HCT116 (cell line): ENCODE measurements around the gene ANO2. TPM values are rescaled to one million over a fixed set of nuclear protein-coding genes. Genes with fewer than 3 reads are reported as not detected.

ENCODE experiments used
- ATAC-seq: fragments of 200-7000 bp; cut with Tn5 transposase; 2 replicates; pipeline ENCODE4 v1.9.1; 2020; ENCODE audit warnings: mild to moderate bottlenecking, moderate library complexity
- BruUV-seq: library from RNA; stranded (reverse); fragments of 400-500 nt; replicated peaks from 2 replicates; lab custom pipeline; 2021; lab: Mats Ljungman, UMichigan
- CTCF ChIA-PET: fragments of 300-600 bp; sonication (Branson Sonifier 250); formaldehyde crosslinking; loops from one replicate; lab custom pipeline; 2021; ENCODE audit warnings: antibody characterized with exemption; lab: Charles Lee
- POLR2A ChIA-PET: fragments of 300-600, 350-600 bp; sonication (Branson Sonifier 250); formaldehyde crosslinking; loops from one replicate; lab custom pipeline; 2021; ENCODE audit warnings: antibody characterized with exemption; lab: Charles Lee
- RAD21 ChIA-PET, 2 experiments: fragments of 300-600 bp; sonication (Branson Sonifier 250); formaldehyde crosslinking; loops; one replicate each; lab custom pipeline; 2023; ENCODE audit warnings: low total read pairs in 2 of 2; ENCODE audit not compliant: uncharacterized antibody in 2 of 2, unreplicated experiment in 2 of 2, low non-redundant PET in 1 of 2; lab: Charles Lee
- DNase-seq: peaks from one replicate; pipeline ENCODE4 v3.0.0-alpha.2; 2010; ENCODE audit warnings: low read depth, low spot score
- H2AFZ ChIP-seq: fragments of 200-600 bp; shearing (Covaris generic), sonication (generic); 2 replicates; pipeline ENCODE4 v1.6.1; 2017; ENCODE audit warnings: low read depth, mixed run types, mixed read lengths, antibody characterized with exemption, low read length; ENCODE audit not compliant: poor library complexity, severe bottlenecking
- H3K27ac ChIP-seq: 2 replicates; pipeline ENCODE4 v1.5.1; 2012; ENCODE audit warnings: low read depth, low read length
- H3K27me3 ChIP-seq: fragments of 200-600 bp; sonication (generic); 2 replicates; pipeline ENCODE4 v1.6.1; 2016; ENCODE audit warnings: mixed run types, low read length, mixed read lengths; ENCODE audit not compliant: insufficient read depth
- H3K36me3 ChIP-seq, 2 experiments: fragments of 200-500 bp in 1 of 2; fragments of 200-600 bp in 1 of 2; sonication (Bioruptor generic) in 1 of 2; sonication (generic) in 1 of 2; 2 replicates each; pipeline versions ENCODE4 v1.5.1 to v1.6.1; 2014 to 2016; ENCODE audit warnings: low read length in 2 of 2, inconsistent platforms in 1 of 2, mixed read lengths in 1 of 2, mixed run types in 1 of 2; ENCODE audit not compliant: insufficient read depth in 2 of 2, control insufficient read depth in 1 of 2
- H3K4me1 ChIP-seq, 2 experiments: fragments of 200-600 bp in 1 of 2; sonication (generic) in 1 of 2; 2 replicates each; pipeline versions ENCODE4 v1.5.1 to v1.6.1; 2012 to 2017; ENCODE audit warnings: low read length in 2 of 2, inconsistent platforms in 1 of 2, mild to moderate bottlenecking in 1 of 2, mixed read lengths in 1 of 2, mixed run types in 1 of 2, moderate library complexity in 1 of 2; ENCODE audit not compliant: insufficient read depth in 2 of 2, control insufficient read depth in 1 of 2
- H3K4me2 ChIP-seq: fragments of 200-600 bp; sonication (generic); 2 replicates; pipeline ENCODE4 v1.6.1; 2017; ENCODE audit warnings: mixed run types, low read length, mixed read lengths
- H3K4me3 ChIP-seq, 2 experiments: fragments of 200-600 bp in 1 of 2; sonication (generic) in 1 of 2; replicated peaks in 1 of 2; 2 replicates each; pipeline ENCODE4 v1.5.1; 2011 to 2016; ENCODE audit warnings: low read length in 2 of 2, control low read depth in 1 of 2, low read depth in 1 of 2, mild to moderate bottlenecking in 1 of 2, mixed read lengths in 1 of 2, mixed run types in 1 of 2
- H3K79me2 ChIP-seq: fragments of 200-600 bp; sonication (generic); 2 replicates; pipeline ENCODE4 v1.6.1; 2017; ENCODE audit warnings: mild to moderate bottlenecking, mixed run types, low read length, moderate library complexity, mixed read lengths; ENCODE audit not compliant: insufficient read depth
- H3K9ac ChIP-seq: fragments of 200-600 bp; sonication (generic); 2 replicates; pipeline ENCODE4 v1.6.1; 2016; ENCODE audit warnings: low read length, mixed read lengths
- H3K9me2 ChIP-seq: fragments of 200-600 bp; sonication (generic), shearing (Covaris generic); 2 replicates; pipeline ENCODE4 v1.6.1; 2017; ENCODE audit warnings: mixed run types, mild to moderate bottlenecking, moderate library complexity; ENCODE audit not compliant: insufficient read depth
- H3K9me3 ChIP-seq, 2 experiments: fragments of 200-500 bp in 1 of 2; fragments of 200-600 bp in 1 of 2; sonication (Bioruptor generic) in 1 of 2; sonication (generic) in 1 of 2; 2 replicates each; pipeline ENCODE4 v1.6.1; 2014 to 2017; ENCODE audit warnings: low read length in 2 of 2, mixed read lengths in 2 of 2, inconsistent platforms in 1 of 2, low read depth in 1 of 2, mild to moderate bottlenecking in 1 of 2, mixed run types in 1 of 2, moderate library complexity in 1 of 2; ENCODE audit not compliant: control insufficient read depth in 1 of 2, insufficient read depth in 1 of 2
- H4K20me1 ChIP-seq: fragments of 200-600 bp; sonication (generic), shearing (Covaris generic); 2 replicates; pipeline ENCODE4 v1.6.1; 2017; ENCODE audit warnings: mixed run types, mild to moderate bottlenecking, moderate library complexity; ENCODE audit not compliant: insufficient read depth
- ATF3 ChIP-seq: IDR thresholded peaks from 2 replicates; pipeline ENCODE4 v1.6.1; 2012
- CEBPB ChIP-seq: IDR thresholded peaks from 2 replicates; pipeline ENCODE4 v1.6.1; 2012; ENCODE audit warnings: low read depth
- CTCF ChIP-seq, 3 experiments: fragments of 200-600 bp in 1 of 3; sonication (generic) in 1 of 3; IDR thresholded peaks in 2 of 3; conservative IDR thresholded peaks in 1 of 3; 2 replicates each; pipeline ENCODE4 v1.5.1; 2012 to 2017; ENCODE audit warnings: low read depth in 2 of 3, low read length in 2 of 3, antibody characterized with exemption in 1 of 3, borderline replicate concordance in 1 of 3, control low read depth in 1 of 3, mild to moderate bottlenecking in 1 of 3, mixed read lengths in 1 of 3, mixed run types in 1 of 3, moderate library complexity in 1 of 3; ENCODE audit not compliant: insufficient read depth in 1 of 3
- EGR1 ChIP-seq: IDR thresholded peaks from 2 replicates; pipeline ENCODE4 v1.6.1; 2012; ENCODE audit warnings: low read depth
- ELF1 ChIP-seq: IDR thresholded peaks from 2 replicates; pipeline ENCODE4 v1.6.1; 2012; ENCODE audit warnings: low read depth, borderline replicate concordance
- EZH2 ChIP-seq: fragments of 200-600 bp; sonication (generic); IDR thresholded peaks from 2 replicates; pipeline ENCODE4 v1.6.1; 2017; ENCODE audit warnings: antibody characterized with exemption, mixed run types
- FOSL1 ChIP-seq: IDR thresholded peaks from 2 replicates; pipeline ENCODE4 v1.6.1; 2012; ENCODE audit warnings: low read depth
- JUND ChIP-seq: IDR thresholded peaks from 2 replicates; pipeline ENCODE4 v1.6.1; 2012
- MAX ChIP-seq: IDR thresholded peaks from 2 replicates; pipeline ENCODE4 v1.6.1; 2012
- POLR2A ChIP-seq: IDR thresholded peaks from 2 replicates; pipeline ENCODE4 v1.7.0; 2011; ENCODE audit warnings: borderline replicate concordance; ENCODE audit not compliant: insufficient read depth, insufficient read length; ENCODE audit errors: extremely low read depth
- POLR2AphosphoS5 ChIP-seq: IDR thresholded peaks from 2 replicates; pipeline ENCODE4 v1.6.1; 2011; ENCODE audit warnings: mild to moderate bottlenecking, low read depth, low read length, moderate library complexity
- RAD21 ChIP-seq: IDR thresholded peaks from 2 replicates; pipeline ENCODE4 v1.6.1; 2012; ENCODE audit warnings: low read depth, mild to moderate bottlenecking
- REST ChIP-seq: IDR thresholded peaks from 2 replicates; pipeline ENCODE4 v1.6.1; 2012; ENCODE audit warnings: low read depth
- SIN3A ChIP-seq: IDR thresholded peaks from 2 replicates; pipeline ENCODE4 v1.6.1; 2012; ENCODE audit warnings: low read depth
- SP1 ChIP-seq: IDR thresholded peaks from 2 replicates; pipeline ENCODE4 v1.6.1; 2012; ENCODE audit warnings: low read depth
- TCF7L2 ChIP-seq: IDR thresholded peaks from 2 replicates; pipeline ENCODE4 v1.7.0; 2011; ENCODE audit warnings: borderline replicate concordance, inconsistent platforms; ENCODE audit not compliant: insufficient read depth, insufficient read length; ENCODE audit errors: extremely low read depth
- ZBTB33 ChIP-seq: IDR thresholded peaks from 2 replicates; pipeline ENCODE4 v1.6.1; 2011; ENCODE audit warnings: mild to moderate bottlenecking, low read length, moderate library complexity; ENCODE audit not compliant: insufficient replicate concordance; ENCODE audit errors: extremely low read depth
- ZFX ChIP-seq: fragments of 450-650 bp; IDR thresholded peaks from 2 replicates; pipeline ENCODE4 v1.6.1; 2017
- intact Hi-C: fragments of 100-400 bp; cut with micrococcal nuclease; formaldehyde crosslinking; loops from 2 replicates; pipeline ENCODE4 v1.10.0; 2022
- total RNA-seq: library from RNA; stranded (reverse); gene quantifications from one replicate; pipeline ENCODE4 v1.2.1, GENCODE V29; 2021; ENCODE audit not compliant: unreplicated experiment

The ANO2 gene
- total RNA-seq, 1 experiment from 2014 or later, result not detected

- ChIA-PET RAD21 (no interaction called here), CTCF (no interaction called here), POLR2A (no interaction called here)
- Histone ChIP-seq H3K36me3 (no peaks in the 10 kb centered on the region), H3K27ac (no peak overlapping the region), H3K9me3 (no peaks in the 10 kb centered on the region), H3K4me2 (no peak overlapping the region), H2AFZ (no peak overlapping the region), H4K20me1 (no peaks in the 10 kb centered on the region), H3K9ac (no peak overlapping the region), H3K4me3 (no peak overlapping the region), H3K9me2 (no peaks in the 10 kb centered on the region), H3K4me1 (no peaks in the 10 kb centered on the region), H3K79me2 (no peaks in the 10 kb centered on the region), H3K27me3 (peaks cover 41% of the 10 kb centered on the region)
- TF ChIP-seq EGR1 (no peak), ATF3 (no peak), ELF1 (no peak), TCF7L2 (no peak), EZH2 (no peak), FOSL1 (no peak), MAX (no peak), SIN3A (no peak), JUND (no peak), POLR2AphosphoS5 (no peak), CEBPB (no peak), RAD21 (no peak), SP1 (no peak), ZFX (no peak), POLR2A (no peak), REST (no peak), CTCF (IDR thresholded peaks at IDR 0.05 in 2 of 3, conservative IDR thresholded peaks at IDR 0.05 in 1 of 3; ENCODE audit: borderline replicate concordance in 1 of 3, insufficient read depth in 1 of 3, low read depth in 2 of 3, low read length in 2 of 3) (no peak), ZBTB33 (no peak)
- intact Hi-C loops, result no loop called here
- DNase-seq (no peak), ATAC-seq (no peak)
- BruUV-seq, result no TSS peak
These were observed 98.1 kb downstream of the ANO2 start for GRCh38 chr12:5846950-5847349.
